ENCODE data around the gene SVIL.
"Not testable (repeated sequence)": the region's sequence is repeated elsewhere in the genome, so short reads cannot be mapped to it uniquely, and the experiment has no call there.

Gene SVIL

GRCh38 chr10:29574212-29575097 is 60.3 kb downstream of the SVIL start:
- DNase-seq = not testable (repeated sequence)

DNA sequence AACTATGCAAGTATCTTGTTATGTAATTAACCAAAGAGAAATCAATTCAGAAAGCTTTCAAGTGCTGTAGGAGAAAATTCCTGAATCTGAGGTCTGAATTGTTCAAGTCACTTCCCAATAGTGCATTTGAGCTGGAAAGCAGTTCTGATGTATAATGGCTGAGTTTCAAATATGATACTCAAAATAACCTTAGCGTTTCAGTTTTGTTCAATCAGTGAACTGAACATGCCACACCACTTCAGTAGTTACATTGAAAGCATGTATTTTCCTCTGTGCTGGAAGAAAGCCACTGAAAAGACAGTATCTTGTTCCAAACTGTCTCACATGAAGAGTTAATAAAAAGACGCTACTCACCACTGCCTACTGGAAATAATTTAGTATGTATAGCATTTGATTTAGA is 64.5 kb downstream of the SVIL start:
- DNase-seq = not testable (repeated sequence)

DNA sequence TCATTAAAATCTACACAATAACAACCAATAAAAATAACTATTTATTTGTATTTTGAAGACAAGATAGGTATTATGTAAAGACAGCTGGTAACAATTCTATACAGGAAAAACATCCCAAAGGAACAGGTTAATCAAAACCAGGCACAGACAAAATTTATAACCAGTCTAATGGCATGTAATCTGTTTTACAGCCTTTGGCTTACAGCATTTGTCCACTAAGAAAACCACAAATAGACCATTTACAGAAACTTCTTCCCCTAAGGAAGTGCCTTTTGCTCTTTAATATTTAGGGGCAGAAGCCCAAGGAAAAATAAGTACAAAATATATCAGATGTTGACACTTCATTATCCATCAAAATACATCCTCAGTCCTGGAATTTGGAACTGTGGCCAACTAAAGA is 65.0 kb downstream of the SVIL start:
- no peak for DNase-seq

GRCh38 chr10:29567003-29567402 is 67.8 kb downstream of the SVIL start:
- DNase-seq = no peak

GRCh38 chr10:29566209-29566608 is 68.6 kb downstream of the SVIL start:
- DNase-seq = not testable (repeated sequence)

GRCh38 chr10:29563420-29564035 is 71.2 kb downstream of the SVIL start:
- no peak for DNase-seq

DNA sequence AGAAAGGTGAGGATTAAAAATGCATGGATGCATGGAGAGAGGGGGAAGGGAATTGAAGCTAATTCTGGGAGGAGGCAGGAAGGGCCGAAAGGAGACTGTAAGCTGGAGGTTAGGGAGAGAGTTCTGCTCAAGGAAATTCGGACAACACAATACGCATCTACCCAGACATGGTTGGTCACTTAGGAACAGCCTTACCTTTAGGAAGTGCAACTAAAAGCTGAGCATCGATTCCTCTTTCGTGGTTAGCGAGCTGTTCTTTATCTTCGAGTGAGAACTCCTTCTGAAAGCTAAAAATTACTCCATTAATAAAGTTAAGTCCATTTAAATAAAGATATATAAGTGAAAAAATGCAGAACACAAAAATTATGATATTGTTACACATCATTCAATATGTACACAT is 71.8 kb downstream of the SVIL start:
- DNase-seq = not testable (repeated sequence)

- no peak for DNase-seq
Measured at GRCh38 chr10:29559996-29560395, 74.8 kb downstream of the SVIL start.

GRCh38 chr10:29557665-29558064 is 77.1 kb downstream of the SVIL start:
- DNase-seq = no peak

DNA sequence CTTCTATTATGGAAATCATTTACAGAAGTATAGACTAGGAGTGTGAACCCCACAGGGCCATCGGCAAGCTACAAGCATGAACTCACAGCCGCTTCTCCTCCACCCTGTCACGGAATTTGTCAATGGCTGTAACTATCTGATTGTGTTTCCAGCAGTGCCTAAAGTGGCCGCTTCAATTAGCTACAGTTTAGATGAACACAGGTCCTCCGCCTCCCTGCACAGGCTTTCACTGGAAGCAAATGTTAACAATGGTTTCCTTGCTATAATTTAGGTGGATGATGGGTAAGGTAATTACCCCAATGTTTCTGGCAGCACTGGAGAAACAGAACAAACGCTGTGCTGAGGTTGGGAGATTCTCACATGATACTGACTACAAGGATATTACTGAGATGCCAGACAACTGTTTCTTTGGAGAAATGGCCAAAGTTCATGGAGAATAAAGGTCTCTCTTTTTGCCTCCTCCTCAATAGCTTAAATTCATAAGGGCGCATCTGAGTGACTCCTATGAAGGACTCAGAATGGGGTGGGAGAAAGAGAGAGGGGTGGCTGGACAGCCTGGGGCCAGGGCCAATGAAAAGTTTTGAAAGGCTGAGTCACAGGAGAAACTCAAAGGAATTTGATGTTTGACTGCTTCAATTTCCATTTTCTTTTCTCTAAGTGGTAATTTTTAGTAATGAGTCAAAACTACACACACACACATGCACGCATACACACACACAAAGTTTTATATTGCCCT is 78.9 kb downstream of the SVIL start:
- no peak for DNase-seq

DNA sequence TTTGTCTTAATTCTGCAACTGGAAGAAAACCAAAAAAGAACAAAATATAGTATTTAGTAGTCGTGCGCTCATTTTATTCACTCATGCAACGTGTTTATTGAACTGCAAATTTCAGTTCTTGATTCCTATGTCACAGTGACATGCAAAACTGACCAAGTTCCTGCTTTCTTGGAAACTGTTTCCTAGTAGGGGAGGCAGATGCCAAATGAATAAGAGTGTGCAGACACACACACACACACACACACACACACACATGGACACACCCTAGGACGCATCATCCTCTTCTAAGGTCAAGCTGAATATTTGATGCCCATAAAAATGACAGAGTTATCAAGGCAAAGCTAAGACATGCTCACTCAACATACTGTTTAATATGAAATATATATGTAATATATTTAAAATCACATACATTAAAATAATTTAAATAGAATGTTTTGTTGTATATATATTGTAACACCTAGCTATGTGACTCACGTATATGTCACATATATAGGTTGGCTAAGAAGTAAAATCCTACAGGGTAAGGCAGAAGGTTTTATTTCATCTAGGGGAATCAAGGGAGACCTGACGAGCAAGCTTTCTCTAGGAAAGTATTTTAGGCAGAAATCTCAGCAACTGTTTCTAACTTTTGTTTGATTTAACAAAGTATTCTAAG is 79.6 kb downstream of the SVIL start:
- no peak for DNase-seq

GRCh38 chr10:29554660-29555059 is 80.1 kb downstream of the SVIL start:
- no peak for DNase-seq

- DNase-seq = no peak
Measured at GRCh38 chr10:29553544-29554250, 81.1 kb downstream of the SVIL start.

DNA sequence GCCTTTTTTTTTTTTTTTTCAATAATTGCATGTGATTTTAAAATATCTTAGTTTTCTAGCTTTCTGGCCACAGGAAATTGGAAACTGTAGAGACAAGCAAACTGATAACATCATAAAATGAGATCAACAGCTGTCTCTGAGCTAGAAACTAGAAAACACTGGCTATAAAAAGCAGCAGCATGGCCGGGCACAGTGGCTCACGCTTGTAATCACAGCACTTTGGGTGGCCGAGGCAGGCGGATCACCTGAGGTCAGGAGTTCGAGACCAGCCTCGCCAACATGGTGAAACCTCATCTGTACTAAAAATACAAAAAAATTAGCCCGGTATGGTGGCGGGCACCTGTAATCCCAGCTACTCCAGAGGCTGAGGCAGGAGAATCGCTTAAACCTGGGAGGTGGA is 81.7 kb downstream of the SVIL start:
- not testable (repeated sequence) for DNase-seq

DNA sequence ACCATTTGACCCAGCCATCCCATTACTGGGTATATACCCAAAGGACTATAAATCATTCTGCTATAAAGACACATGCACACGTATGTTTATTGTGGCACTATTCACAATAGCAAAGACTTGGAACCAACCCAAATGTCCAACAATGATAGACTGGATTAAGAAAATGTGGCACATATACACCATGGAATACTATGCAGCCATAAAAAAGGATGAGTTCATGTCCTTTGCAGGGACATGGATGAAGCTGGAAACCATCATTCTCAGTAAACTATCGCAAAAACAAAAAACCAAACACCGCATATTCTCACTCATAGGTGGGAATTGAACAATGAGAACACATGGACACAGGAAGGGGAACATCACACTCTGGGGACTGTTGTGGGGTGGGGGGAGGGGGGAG is 85.3 kb downstream of the SVIL start:
- DNase-seq = not testable (repeated sequence)

DNA sequence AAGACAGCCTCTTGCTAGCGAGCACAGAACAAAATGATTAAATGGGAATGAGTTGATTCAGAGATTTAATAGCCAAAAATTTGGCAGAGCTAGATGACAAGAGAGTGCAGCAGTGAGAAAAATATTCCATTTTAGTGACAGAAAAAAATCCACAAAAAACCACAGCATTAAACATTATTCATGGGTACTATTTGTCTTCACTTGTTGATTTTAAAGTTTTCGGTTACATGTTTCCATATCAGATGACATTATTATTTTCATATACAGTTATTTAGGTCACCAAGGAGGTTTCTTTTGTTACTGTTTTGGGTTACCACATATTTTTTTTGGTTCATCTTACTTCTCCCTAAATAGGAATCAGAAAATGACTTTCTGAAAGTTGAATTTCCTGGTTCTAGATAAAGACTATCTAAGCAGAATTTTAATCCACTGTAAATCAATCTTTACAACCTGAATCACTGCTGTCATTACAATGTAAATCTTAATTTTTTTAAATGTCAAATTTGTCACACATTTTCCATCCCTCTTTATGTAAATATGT is 87.9 kb downstream of the SVIL start:
- no peak for DNase-seq

DNA sequence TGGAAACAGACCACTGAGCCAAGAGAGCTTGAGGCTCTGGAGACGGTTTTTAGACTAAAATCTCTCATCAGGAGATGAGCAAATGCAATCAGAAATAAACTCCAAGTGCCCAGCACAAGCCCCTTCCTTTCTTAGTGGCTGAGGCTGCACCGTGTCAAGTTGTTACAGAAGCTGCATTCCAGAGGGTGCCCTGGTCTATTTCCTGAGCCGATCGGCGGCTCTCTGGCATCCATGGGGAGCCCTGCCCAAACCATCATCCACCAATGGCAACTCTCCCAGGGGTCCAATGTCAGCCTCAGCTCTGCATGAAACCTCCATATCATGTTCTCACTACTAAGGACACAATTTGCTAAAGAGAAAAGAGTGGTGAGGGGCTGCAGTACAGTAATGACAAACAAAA is 89.6 kb downstream of the SVIL start:
- no peak for DNase-seq

- DNase-seq = no peak
Measured at GRCh38 chr10:29543715-29544114, 91.1 kb downstream of the SVIL start.

DNA sequence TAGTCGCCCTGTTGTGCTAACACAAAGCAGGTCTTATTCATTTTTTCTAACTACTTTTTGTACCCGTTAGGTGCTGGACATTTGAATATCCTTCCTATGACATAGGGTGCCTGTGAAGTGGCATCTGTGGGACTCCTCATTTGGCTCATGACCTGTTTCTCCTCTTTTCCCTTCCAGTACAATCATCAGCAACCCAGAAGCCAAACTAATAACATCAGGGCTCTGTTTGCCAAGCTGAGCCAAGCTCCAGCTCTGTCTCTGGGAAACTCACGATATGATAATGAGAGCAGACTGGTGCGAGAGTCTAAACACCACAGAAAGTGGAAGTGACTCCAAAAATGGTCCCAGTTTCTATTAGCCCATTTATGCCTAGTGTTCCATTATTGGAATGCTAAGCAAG is 92.0 kb downstream of the SVIL start:
- DNase-seq = no peak

GRCh38 chr10:29541422-29542210 is 93.2 kb downstream of the SVIL start:
- no peak for DNase-seq

DNA sequence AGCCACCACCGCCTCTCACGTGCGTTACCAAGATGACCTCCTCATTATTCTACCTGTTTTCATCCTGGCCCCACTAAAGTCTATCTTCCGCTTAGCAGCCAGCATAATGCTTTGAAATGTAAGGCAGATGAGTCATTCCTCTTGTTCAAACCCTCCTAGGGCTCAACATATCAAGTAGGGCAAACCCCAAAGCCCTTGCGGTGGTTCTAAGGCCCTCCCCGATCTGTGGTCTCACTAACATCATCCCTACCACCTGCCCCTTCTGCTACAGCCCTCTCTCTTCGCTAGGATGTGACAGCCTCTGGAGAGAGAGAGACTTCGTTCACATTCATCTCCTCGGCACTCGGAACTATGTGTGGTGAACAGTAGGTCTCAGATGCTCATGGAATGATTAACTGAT is 94.8 kb downstream of the SVIL start:
- DNase-seq = no peak

Data from activated effector memory CD4-positive, alpha-beta T cell treated with Interleukin-2 at 50 U/mL for 16 hours (primary cell).